WTC11 (cell line): ENCODE data around the gene GPR153. TPM values are rescaled to one million over a fixed set of nuclear protein-coding genes. Genes with fewer than 3 reads are reported as not detected.

Source experiments
- ATAC-seq: fragments of 200-7000 bp; cut with Tn5 transposase; 2 replicates; pipeline ENCODE4 v1.10.0; 2021; ENCODE audit warnings: mild to moderate bottlenecking, moderate library complexity
- CTCF ChIA-PET: fragments of 300-600 bp; sonication (Branson Sonifier 250); formaldehyde crosslinking; loops from one replicate; lab custom pipeline; 2021; ENCODE audit warnings: antibody characterized with exemption; lab: Charles Lee
- POLR2A ChIA-PET: fragments of 350-600 bp; sonication (Branson Sonifier 250); formaldehyde crosslinking; loops from one replicate; lab custom pipeline; 2021; ENCODE audit warnings: antibody characterized with exemption; lab: Charles Lee
- DNase-seq: peaks from one replicate; pipeline ENCODE4 v3.0.0; 2021; ENCODE audit warnings: low spot score
- H3K27ac Mint-ChIP-seq: 2 replicates; pipeline ENCODE4 v1.8.0; 2021; ENCODE audit warnings: mixed read lengths
- H3K27me3 Mint-ChIP-seq: 2 replicates; pipeline ENCODE4 v1.8.0; 2021; ENCODE audit warnings: low read depth, mild to moderate bottlenecking, moderate library complexity, mixed read lengths
- H3K36me3 Mint-ChIP-seq: 2 replicates; pipeline ENCODE4 v1.8.0; 2021; ENCODE audit warnings: mixed read lengths
- H3K4me1 Mint-ChIP-seq: 2 replicates; pipeline ENCODE4 v1.8.0; 2022; ENCODE audit warnings: mixed read lengths
- H3K4me3 Mint-ChIP-seq: 2 replicates; pipeline ENCODE4 v1.8.0; 2021; ENCODE audit warnings: mild to moderate bottlenecking, moderate library complexity, mixed read lengths
- H3K9me3 Mint-ChIP-seq: 2 replicates; pipeline ENCODE4 v1.8.0; 2021; ENCODE audit warnings: mixed read lengths
- JAZF1 ChIP-seq: fragments of 250-450 bp; sonication (Bioruptor Pico); IDR thresholded peaks from 2 replicates; pipeline ENCODE4 v1.9.0; 2021; ENCODE audit warnings: moderate library complexity, mild to moderate bottlenecking, inconsistent platforms
- NFYB ChIP-seq: sonication (generic); formaldehyde crosslinking; conservative IDR thresholded peaks from 2 replicates; pipeline ENCODE4 v1.8.0; 2022; ENCODE audit warnings: low read depth, missing genetic modification reagents
- OVOL2 ChIP-seq: fragments of 250-450 bp; sonication (Bioruptor Pico); IDR thresholded peaks from 2 replicates; pipeline ENCODE4 v1.9.0; 2021; ENCODE audit warnings: mild to moderate bottlenecking, borderline replicate concordance
- RELA ChIP-seq: sonication (generic); formaldehyde crosslinking; IDR thresholded peaks from 2 replicates; pipeline ENCODE4 v1.8.1; 2022; ENCODE audit warnings: missing genetic modification reagents, mild to moderate bottlenecking, borderline replicate concordance
- TEAD4 ChIP-seq: sonication (generic); formaldehyde crosslinking; IDR thresholded peaks from 2 replicates; pipeline ENCODE4 v1.8.0; 2022; ENCODE audit warnings: mild to moderate bottlenecking, missing genetic modification reagents
- total RNA-seq: library from RNA; stranded (reverse); gene quantifications from 3 replicates; pipeline ENCODE4 v1.2.3, GENCODE V29; 2021
- TF ChIP-seq, protein P1 (sequence below): sonication (generic); formaldehyde crosslinking; IDR thresholded peaks from 2 replicates; pipeline ENCODE4 v1.8.0; 2022; ENCODE audit warnings: missing genetic modification reagents
- TF ChIP-seq, protein P2 (sequence below): sonication (generic); formaldehyde crosslinking; IDR thresholded peaks from 2 replicates; pipeline ENCODE4 v1.8.0; 2023; ENCODE audit warnings: missing genetic modification reagents
- TF ChIP-seq, protein P3 (sequence below): sonication (generic); formaldehyde crosslinking; IDR thresholded peaks from 2 replicates; pipeline ENCODE4 v1.8.1; 2022; ENCODE audit warnings: low read depth, mild to moderate bottlenecking, moderate library complexity, missing genetic modification reagents, borderline replicate concordance

The GPR153 gene
- total RNA-seq, 1 experiment from 2014 or later = 13.4 TPM

DNA sequence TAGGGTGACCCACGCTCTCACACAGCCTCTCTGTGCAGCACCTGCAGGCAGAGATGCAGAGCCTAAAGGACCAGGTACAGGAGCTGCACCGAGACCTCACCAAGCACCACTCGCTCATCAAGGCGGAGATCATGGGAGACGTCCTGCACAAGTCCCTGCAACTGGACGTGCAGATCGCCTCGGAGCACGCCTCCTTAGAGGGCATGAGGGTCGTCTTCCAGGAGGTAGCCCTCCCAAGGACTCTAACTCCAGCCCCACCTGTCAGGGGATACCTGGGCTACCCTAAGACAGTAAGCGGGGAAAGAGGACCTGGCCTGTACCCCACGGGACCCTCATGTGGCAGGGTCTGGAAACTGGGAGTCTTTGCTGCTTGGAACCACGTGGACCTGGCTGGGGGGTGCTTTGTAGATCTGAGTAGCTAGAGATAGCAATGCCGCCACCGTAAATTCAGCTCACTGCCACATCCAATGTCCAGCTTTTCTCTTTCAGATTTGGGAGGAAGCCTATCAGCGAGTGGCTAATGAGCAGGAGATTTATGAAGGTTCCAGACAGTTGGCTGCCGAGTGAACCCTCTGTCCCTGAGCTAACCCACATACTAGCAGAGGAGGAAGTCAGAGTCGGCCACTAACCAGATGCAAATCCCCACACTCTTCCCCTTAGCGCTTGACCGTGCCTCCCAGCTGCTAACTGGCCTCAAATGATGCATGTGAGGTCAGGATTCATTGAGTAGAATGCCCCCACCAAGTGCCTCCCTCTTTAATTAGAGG lies 48.5 kb downstream of the GPR153 start:
- H3K9me3 Mint-ChIP-seq = no peaks in the 10 kb centered on the region
- H3K27me3 Mint-ChIP-seq = peaks cover 21% of the 10 kb centered on the region
- TF ChIP-seq NFYB = no peak
- TF ChIP-seq, all 79 proteins: peak for 0
- Mint-ChIP-seq H3K4me3 (no peak overlapping the region), H3K27ac (no peak overlapping the region), H3K4me1 (peaks cover 16% of the 10 kb centered on the region), H3K36me3 (no peaks in the 10 kb centered on the region)
- POLR2A ChIA-PET = interaction anchor here (0.6 kb wide), 1 partner anchor 160 kb away, joined by 4 read pairs; no protein-coding TSS in a partner anchor
- ATAC-seq = no peak
- CTCF ChIA-PET = interaction anchor here (1.1 kb wide), 1 partner anchor 26 kb away, joined by 3 read pairs; no protein-coding TSS in a partner anchor
- no peak for DNase-seq

DNA sequence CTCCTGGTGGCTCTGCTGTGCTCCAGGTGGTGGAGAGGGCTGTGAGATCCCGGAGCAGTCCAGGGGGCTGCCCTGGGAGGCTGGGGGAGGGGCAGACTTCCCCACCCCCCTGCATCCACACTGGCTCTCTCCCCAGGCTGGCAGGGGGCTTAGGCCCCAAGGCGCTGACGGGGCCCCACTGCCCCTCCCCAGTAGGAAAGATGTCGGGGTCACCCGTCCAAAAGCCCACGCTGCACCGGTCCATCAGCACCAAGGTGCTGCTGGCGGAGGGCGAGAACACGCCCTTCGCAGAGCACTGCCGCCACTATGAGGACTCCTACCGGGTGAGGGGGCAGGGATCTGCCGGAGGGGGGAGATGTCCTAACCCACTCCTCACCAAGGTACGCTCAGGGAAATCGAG lies 49.2 kb downstream of the GPR153 start:
- ATAC-seq (no peak), DNase-seq (no peak)
- TF ChIP-seq OVOL2 (no peak), TEAD4 (CRISPR knock-in tag) (no peak), JAZF1 (no peak)
- TF ChIP-seq, protein P1, sequence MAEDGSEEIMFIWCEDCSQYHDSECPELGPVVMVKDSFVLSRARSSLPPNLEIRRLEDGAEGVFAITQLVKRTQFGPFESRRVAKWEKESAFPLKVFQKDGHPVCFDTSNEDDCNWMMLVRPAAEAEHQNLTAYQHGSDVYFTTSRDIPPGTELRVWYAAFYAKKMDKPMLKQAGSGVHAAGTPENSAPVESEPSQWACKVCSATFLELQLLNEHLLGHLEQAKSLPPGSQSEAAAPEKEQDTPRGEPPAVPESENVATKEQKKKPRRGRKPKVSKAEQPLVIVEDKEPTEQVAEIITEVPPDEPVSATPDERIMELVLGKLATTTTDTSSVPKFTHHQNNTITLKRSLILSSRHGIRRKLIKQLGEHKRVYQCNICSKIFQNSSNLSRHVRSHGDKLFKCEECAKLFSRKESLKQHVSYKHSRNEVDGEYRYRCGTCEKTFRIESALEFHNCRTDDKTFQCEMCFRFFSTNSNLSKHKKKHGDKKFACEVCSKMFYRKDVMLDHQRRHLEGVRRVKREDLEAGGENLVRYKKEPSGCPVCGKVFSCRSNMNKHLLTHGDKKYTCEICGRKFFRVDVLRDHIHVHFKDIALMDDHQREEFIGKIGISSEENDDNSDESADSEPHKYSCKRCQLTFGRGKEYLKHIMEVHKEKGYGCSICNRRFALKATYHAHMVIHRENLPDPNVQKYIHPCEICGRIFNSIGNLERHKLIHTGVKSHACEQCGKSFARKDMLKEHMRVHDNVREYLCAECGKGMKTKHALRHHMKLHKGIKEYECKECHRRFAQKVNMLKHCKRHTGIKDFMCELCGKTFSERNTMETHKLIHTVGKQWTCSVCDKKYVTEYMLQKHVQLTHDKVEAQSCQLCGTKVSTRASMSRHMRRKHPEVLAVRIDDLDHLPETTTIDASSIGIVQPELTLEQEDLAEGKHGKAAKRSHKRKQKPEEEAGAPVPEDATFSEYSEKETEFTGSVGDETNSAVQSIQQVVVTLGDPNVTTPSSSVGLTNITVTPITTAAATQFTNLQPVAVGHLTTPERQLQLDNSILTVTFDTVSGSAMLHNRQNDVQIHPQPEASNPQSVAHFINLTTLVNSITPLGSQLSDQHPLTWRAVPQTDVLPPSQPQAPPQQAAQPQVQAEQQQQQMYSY (CRISPR knock-in tag) = no peak
- ChIA-PET POLR2A (no interaction called here), CTCF (interaction anchor here (2.2 to 10.3 kb wide), 2 partner anchors 8 to 28 kb away, joined by 11 to 489 read pairs; partner anchors contain the start of genes HES3 and ICMT)
- peaks cover 26% of the 10 kb centered on the region for H3K27me3 Mint-ChIP-seq
- H3K9me3 Mint-ChIP-seq = no peaks in the 10 kb centered on the region
- no peak overlapping the region for H3K4me3 Mint-ChIP-seq
- H3K36me3 Mint-ChIP-seq = no peaks in the 10 kb centered on the region
- H3K4me1 Mint-ChIP-seq = peaks cover 19% of the 10 kb centered on the region
- no peak overlapping the region for H3K27ac Mint-ChIP-seq

DNA sequence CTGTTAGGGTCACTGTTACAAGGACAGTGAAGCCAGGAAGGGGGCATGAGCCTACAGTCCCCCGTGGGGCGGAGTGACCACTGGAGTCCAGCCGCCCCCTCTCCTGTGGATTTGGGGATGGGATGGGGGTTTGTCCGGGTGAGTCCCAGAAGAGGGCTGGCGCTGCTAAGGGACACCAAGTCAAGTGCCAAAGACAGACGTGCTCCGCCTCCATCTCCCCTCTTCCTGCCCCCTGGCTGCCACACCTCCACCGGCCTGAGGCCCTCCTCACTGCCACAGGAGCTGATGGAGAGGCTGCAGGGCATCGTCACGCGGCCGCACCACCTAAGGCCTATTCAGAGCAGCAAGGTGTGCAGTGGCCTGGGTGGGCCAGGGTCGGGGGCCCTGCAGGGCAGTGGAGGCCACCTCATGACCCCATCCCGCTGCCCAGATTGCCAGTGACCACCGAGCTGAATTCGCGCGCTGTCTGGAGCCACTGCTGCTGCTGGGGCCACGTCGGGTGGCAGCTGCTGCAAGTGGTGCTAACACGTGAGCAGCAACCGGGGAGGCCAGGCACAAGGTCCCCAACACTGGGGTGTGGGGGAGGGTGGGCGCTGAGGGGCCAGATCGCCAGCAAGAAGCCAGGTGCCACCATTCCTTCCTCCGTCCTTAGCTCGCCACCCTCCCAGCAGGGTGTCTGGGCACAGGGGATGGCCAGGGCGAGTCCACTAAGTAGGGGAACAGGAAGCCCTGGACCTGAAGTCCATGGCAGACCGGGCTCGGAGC lies 50.1 kb downstream of the GPR153 start:
- peaks cover 29% of the 10 kb centered on the region for H3K27me3 Mint-ChIP-seq
- CTCF ChIA-PET = interaction anchor here (0.7 to 10.3 kb wide), 6 partner anchors 9 to 177 kb away, joined by 3 to 489 read pairs (median 4); partner anchors contain the start of genes HES3, ICMT and RPL22
- ATAC-seq (no peak), DNase-seq (no peak)
- TF ChIP-seq, protein P2, sequence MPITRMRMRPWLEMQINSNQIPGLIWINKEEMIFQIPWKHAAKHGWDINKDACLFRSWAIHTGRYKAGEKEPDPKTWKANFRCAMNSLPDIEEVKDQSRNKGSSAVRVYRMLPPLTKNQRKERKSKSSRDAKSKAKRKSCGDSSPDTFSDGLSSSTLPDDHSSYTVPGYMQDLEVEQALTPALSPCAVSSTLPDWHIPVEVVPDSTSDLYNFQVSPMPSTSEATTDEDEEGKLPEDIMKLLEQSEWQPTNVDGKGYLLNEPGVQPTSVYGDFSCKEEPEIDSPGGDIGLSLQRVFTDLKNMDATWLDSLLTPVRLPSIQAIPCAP (CRISPR knock-in tag) = no peak
- 0 out of 2 replicates have a peak, but pooled peaks have one; percentile 27 for TF ChIP-seq RELA (CRISPR knock-in tag)
- TF ChIP-seq, all 79 proteins: peak for 1
- H3K9me3 Mint-ChIP-seq = no peaks in the 10 kb centered on the region
- POLR2A ChIA-PET = no interaction called here
- H3K27ac Mint-ChIP-seq = no peak overlapping the region
- H3K4me3 Mint-ChIP-seq = no peak overlapping the region
- peaks cover 19% of the 10 kb centered on the region for H3K4me1 Mint-ChIP-seq
- H3K36me3 Mint-ChIP-seq = no peaks in the 10 kb centered on the region

DNA sequence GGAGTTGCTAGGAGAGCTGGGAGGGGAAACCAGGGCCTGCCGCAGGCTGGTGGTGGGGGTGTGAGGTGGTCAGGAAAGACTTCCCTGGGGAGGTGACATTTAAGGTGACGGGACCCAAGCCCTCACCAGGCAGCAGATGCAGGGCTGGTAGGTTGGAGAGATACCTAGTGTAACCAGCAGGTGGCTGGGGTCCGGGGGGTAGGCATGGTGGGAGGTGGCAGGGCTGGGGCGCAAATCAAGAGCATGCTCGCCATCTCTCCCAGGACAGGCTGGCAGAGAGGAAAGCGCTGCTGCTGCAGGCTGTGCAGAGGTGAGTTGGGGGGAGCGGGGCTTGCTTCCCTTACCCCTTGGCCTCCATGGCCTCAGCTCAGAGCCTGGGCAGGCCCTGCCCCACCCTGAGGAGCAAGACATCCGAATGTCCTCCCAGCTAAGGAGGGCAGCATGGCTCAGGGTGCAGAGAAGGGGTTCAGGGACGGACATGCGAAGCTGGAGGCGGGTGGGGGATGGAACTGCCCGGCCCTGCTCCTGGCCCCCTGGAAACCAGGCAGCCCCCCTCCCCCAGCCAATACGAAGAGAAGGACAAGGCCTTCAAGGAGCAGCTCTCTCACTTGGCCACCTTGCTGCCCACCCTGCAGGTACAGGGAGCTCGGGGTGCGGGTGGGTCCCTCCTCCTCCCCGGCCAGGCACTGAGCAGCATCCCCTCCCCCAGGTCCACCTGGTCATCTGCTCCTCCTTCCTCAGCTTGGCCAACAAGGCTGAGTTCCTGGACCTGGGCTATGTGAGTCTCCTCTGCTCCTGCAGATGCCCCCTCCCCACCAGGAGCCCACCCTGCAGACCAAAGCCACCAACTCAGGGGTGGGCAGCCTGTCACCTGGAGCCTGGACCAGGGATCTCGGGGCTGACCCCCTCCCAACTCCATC lies 51.0 kb downstream of the GPR153 start:
- ChIA-PET POLR2A (interaction anchor here (1.4 kb wide), 1 partner anchor 25 kb away, joined by 4 read pairs; the partner anchor contains the start of gene ICMT), CTCF (interaction anchor here (0.9 to 10.3 kb wide), 6 partner anchors 9 to 176 kb away, joined by 3 to 489 read pairs (median 4); partner anchors contain the start of genes HES3, ICMT and RPL22)
- Mint-ChIP-seq H3K36me3 (no peaks in the 10 kb centered on the region), H3K4me3 (peak overlapping the region; percentile 62), H3K4me1 (peaks cover 19% of the 10 kb centered on the region), H3K27me3 (peaks cover 29% of the 10 kb centered on the region), H3K9me3 (no peaks in the 10 kb centered on the region), H3K27ac (no peak overlapping the region)
- peak; percentile 5 for ATAC-seq
- TF ChIP-seq, protein P3, sequence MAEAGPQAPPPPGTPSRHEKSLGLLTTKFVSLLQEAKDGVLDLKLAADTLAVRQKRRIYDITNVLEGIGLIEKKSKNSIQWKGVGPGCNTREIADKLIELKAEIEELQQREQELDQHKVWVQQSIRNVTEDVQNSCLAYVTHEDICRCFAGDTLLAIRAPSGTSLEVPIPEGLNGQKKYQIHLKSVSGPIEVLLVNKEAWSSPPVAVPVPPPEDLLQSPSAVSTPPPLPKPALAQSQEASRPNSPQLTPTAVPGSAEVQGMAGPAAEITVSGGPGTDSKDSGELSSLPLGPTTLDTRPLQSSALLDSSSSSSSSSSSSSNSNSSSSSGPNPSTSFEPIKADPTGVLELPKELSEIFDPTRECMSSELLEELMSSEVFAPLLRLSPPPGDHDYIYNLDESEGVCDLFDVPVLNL (CRISPR knock-in tag) = no peak
- peak; percentile 52 for DNase-seq
